Endometrium (tissue), 2 donors: ENCODE results near the gene HUWE1.
"Not testable (repeated sequence)": the region's sequence is repeated elsewhere in the genome, so short reads cannot be mapped to it uniquely, and the experiment has no call there.

Source experiments
- FAIRE-seq: peaks from 2 replicates; lab custom pipeline; 2012; peaks lifted over from hg19 to GRCh38; lab: Jason Lieb, UNC
- donor health status: control.
- donor health status: control.

Gene HUWE1

GRCh38 chrX:53511322-53511721, 175.2 kb downstream of the HUWE1 start:
- FAIRE-seq: no peak

GRCh38 chrX:53504035-53504434, 182.5 kb downstream of the HUWE1 start:
- not testable (repeated sequence) for FAIRE-seq

DNA sequence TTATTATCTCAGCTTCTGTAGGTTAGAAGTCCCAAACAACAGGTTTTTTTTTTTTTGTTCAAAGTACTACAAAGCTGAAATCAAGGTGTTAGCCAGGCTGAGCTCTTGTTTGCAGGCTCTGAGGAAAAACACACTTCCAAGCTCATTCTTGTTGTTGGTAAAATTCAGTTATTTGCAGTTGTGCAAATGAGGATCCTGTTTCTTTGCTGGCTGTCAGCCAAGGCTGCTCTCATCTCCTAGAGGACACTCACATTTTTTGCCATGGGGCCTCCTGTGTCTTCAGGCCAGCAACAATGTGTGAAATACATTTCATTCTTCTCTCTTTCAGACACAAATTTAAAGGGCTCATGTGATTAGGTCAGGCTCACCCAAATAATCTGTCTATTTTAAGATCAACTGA, 192.1 kb downstream of the HUWE1 start:
- no peak for FAIRE-seq

GRCh38 chrX:53486285-53486684, 200.2 kb downstream of the HUWE1 start:
- FAIRE-seq: no peak

- no peak for FAIRE-seq
Measured at GRCh38 chrX:53483838-53484405, 202.6 kb downstream of the HUWE1 start.

DNA sequence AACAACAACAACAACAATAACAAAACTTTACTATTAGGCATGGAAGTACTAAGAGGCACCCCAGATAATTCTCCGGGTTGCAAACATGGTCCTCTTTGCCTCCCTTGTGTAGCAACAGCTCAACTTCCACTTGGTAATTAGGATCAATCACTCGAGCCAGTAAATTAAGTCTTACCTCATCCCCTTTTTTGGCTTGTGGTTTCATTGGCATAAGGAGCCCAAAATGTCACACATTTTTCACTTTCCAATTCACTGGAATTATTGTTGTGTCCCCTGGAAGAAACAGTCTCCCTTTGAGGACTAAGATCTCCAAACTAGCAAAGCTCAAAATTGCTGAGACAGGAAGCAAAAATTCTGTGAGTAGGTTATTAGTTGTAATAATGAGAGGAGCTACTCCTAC, 203.1 kb downstream of the HUWE1 start:
- FAIRE-seq: no peak
